AG09309 (cell line): ENCODE results near the gene VWA5B1.
"Not testable (repeated sequence)": the region's sequence is repeated elsewhere in the genome, so short reads cannot be mapped to it uniquely, and the experiment has no call there.

Experiments used
- DNase-seq: peaks from one replicate; pipeline ENCODE4 v3.0.0-alpha.2; 2010; ENCODE audit warnings: low read depth
- H3K4me3 ChIP-seq: 2 replicates; pipeline ENCODE4 v1.5.1; 2011; ENCODE audit warnings: mild to moderate bottlenecking, low read depth, low read length, moderate library complexity; ENCODE audit not compliant: control insufficient read depth
- TF ChIP-seq, protein P1 (sequence below): IDR thresholded peaks from 2 replicates; pipeline ENCODE4 v1.5.1; 2011; ENCODE audit warnings: mild to moderate bottlenecking, low read depth, low read length, inconsistent platforms; ENCODE audit not compliant: insufficient read depth, control insufficient read depth; ENCODE audit errors: missing control alignments

Gene VWA5B1

DNA sequence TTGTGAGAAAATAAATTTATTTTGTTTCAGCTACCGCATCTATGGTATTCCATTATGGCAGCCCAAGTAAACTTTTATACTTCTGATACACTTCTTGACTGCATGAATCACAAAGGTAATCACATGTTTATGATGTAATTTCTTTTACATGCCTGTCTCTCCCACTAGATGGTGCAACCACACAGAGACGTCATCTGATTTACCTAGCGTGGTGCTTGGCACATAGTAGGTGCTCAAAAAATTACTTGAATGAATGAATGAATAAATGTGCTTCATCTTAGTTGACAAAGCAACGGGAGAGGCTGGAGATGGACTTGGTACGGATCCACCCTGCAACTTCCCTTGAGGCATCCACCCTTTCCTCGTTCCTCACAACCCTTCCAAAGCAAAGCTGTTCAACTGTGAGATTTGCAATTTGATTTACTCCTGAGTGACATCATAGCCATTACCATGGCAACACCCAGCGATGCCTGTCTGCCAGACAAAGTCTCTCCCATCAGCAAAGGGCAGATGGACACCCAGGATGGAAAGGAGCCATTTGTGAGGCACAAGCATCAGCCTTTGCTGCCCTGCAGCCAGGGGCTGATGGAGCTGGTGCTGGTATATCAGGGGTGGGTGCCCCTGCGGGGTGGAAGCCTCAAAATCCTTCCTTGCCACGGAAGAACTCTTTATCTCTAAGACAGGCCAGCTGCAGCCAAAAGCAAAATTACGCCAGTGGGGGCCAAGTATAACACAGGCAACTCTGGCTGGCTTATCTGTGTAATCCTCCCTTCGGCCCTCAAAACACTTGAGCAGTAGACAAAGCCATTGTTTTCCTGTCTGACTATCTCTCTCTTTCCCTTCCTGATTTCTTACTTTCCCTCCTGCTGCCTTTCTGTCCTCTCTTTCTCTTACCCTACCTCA lies 18.9 kb upstream of the VWA5B1 start:
- DNase-seq, result no peak

DNA sequence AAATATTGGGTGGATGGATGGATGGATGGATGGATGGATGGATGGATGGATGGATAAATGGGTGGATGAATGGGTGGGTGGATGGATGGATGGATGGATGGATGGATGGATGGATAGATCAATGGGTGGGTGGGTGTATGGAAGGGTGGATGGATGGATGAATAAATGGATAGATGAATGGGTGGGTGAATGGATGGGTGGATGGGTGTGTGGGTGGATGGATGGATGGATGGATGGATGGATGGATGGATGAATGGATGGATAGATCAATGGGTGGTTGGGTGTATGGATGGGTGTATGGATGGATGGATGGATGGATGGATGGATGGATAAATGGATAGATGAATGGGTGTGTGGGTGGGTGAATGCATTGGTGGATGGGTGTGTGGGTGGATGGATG lies 17.0 kb upstream of the VWA5B1 start:
- H3K4me3 ChIP-seq, DNase-seq: not testable (repeated sequence)

More for the DNA sequence above, 18.9 kb upstream of the VWA5B1 start:
- TF ChIP-seq, protein P1, sequence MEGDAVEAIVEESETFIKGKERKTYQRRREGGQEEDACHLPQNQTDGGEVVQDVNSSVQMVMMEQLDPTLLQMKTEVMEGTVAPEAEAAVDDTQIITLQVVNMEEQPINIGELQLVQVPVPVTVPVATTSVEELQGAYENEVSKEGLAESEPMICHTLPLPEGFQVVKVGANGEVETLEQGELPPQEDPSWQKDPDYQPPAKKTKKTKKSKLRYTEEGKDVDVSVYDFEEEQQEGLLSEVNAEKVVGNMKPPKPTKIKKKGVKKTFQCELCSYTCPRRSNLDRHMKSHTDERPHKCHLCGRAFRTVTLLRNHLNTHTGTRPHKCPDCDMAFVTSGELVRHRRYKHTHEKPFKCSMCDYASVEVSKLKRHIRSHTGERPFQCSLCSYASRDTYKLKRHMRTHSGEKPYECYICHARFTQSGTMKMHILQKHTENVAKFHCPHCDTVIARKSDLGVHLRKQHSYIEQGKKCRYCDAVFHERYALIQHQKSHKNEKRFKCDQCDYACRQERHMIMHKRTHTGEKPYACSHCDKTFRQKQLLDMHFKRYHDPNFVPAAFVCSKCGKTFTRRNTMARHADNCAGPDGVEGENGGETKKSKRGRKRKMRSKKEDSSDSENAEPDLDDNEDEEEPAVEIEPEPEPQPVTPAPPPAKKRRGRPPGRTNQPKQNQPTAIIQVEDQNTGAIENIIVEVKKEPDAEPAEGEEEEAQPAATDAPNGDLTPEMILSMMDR, result no peak
- no peak overlapping the region for H3K4me3 ChIP-seq

DNA sequence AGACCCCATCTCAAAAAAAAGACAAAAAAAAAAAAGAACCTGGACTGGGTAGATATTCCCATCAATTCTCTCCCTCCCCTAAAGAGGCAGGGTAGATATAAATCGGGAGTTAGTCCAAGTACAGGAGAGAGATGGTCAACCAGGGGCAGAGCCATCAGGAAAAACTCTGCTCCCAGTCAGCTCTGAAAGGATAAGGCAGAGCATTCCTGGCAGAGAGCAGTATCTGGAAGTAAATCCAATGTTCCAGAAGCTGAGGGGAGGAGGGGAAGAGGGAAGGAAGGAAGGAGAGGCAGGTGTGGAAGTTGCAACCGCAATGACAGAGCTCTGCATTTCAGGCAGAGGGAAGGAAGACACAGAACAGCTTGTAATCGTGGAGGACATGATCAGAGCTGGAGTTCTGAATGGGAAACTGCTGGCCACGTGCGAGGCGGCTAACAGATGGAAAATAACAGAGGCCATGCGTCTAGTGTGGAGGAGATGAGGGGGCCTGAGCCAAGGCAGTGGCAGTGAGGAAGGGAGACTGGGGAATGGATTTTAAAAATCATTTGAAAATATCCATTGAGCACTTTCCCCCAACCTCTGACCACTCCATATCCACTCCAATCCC lies 15.3 kb upstream of the VWA5B1 start:
- no peak overlapping the region for H3K4me3 ChIP-seq
- DNase-seq, result no peak
- TF ChIP-seq, protein P1, result no peak

DNA sequence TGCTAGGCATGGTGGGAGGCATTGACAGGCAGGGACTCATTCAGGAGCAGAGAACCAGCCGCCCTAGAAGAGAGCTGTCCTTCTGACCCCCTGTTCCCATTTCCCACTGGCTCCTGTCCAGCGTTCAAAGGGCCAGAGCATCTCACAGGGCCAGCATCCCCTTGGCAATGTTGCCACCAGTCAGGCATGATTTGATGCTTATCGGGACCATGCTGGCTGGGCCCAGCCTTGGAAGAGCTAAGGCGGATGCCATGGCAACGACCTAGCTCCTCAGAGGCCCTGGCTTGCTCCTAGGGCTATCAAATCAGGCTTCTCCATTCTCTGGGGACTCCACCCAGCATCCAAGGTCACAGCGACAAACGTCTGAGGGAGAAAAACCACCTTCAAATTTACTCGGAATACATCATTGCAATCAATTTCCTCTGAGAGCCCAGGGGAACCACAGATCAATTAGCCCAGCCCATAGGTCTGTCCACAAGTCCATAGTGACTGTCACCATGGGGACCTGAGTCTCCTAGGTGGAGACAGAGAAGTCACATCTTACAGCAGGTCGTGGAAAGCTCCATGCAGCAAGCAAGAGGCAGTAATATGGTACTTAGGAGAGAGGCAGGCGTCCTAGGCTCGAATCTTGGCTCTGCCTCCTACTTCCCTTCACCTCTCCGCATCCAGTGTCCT lies 14.1 kb upstream of the VWA5B1 start:
- DNase-seq, result no peak
- H3K4me3 ChIP-seq, result no peak overlapping the region
- TF ChIP-seq, protein P1, result no peak

DNA sequence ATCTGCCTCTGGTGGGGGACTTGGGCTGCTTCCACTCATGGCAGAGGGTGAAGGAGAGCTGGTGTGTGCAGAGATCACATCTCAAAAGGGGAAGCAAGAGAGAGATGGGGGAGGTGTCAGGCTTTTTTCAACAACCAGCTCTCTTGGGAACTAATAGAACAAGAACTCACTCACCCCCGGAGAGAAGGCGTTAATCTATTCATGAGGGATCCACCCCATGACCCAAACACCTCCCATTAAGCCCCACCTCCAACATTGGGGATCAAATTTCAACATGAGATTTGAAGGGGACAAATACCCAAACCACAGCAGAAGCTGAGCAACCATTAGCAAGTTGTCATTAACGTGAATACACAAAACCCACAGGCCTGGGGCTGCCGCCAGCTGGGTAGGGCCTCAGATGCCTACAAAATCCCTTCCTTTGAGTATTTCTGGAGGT lies 12.0 kb upstream of the VWA5B1 start:
- H3K4me3 ChIP-seq, result no peak overlapping the region
- TF ChIP-seq, protein P1, result no peak
- DNase-seq, result no peak

DNA sequence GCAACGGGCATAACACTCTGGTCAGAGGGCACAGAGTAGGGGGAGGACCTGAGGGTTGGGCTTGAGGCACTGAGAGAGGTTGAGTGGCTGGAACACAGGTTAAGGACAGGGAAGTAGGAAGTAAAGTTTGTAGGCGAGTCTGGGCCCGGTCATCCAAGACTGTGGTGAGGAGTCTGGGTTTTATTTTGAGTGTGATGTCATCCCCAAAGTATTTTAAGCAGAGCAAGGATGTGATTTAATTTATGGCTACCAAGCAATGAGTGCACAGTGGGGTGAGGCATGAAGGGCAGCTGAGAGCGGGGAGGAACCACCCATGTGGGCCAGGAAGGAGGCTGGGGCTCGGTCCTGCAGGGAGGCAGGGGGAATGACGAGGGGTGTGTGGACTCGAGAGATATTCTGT lies 11.2 kb upstream of the VWA5B1 start:
- TF ChIP-seq, protein P1, result no peak
- no peak overlapping the region for H3K4me3 ChIP-seq
- DNase-seq, result peak; percentile 16

DNA sequence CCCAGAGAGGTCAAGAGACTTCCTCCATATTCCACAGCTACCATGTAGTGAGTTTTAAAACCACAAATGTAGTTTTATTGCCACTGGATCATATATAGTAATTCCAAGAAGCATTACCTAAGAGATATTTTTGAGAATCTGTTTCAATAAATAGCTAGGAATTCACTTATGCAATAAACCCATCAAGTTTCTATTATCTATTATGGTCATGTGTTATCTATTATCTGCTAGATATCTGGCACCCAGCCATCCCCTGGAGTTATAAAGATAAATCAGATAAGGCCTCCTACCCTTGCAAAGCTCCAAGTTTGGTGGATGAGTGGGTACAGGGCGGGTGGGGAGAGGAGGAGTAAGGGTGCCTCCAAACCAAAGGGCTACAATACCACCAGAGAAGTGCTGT lies 10.3 kb upstream of the VWA5B1 start:
- no peak overlapping the region for H3K4me3 ChIP-seq
- DNase-seq, result peak; percentile 2
- TF ChIP-seq, protein P1, result no peak
